ENCODE data around the gene SIK1.
"Not testable (repeated sequence)": the region's sequence is repeated elsewhere in the genome, so short reads cannot be mapped to it uniquely, and the experiment has no call there.

SIK1 gene

DNA sequence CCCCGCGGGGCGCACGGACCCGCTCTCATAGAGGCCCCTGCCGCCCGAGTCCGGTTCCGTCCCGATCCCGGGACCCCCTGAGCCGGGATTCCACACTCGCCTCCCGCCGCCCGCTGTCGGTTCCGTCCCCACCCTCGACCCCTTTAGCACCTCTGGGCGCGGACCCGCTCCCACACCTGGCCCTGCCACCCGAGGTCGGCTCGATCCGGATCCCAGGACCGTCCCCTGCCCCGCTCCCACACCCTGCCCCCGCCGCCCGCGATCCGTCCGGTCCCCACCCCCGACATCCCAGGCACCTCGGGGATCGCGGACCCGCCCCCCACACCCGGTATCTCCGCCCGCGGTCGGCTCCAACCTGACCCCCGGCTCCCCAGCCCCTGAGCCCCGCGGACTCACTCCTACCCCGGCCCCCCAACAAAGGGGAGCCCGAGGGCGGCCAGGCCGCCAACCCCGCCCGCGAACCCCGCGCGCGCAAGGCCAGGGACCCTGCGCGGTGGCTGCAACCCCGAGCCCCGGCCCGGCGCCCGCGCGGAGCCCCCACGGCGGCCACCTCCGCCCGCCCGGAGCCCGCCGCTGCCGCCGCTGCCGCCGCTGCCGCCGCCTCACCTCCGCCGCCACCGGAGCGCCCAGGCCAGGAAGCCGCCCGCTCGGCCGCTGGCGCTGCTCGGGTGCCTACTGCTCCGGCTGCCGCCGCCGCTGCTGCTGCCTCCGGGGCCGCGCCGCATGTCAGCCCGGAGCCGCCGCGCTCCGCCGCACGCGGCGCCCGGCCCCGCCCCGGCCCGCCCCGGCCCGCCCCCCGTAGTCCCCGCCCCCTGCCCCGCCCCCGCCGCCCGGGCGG, at the start of gene SIK1:
TSS of gene SIK1 (minus strand) at position 728 of the 838 bp plus-strand sequence. CDS start 953 bp downstream, outside the sequence.
- H3K4me1 ChIP-seq (ENCODE audit: control insufficient read depth, insufficient read depth, low read length); H3K9ac ChIP-seq (ENCODE audit: low read length); H3K27ac ChIP-seq (ENCODE audit: low read depth, low read length); H3K4me3 ChIP-seq (ENCODE audit: low read depth, low read length); H3K9me3 ChIP-seq (ENCODE audit: control insufficient read depth, insufficient read depth, low read depth, low read length); H3K27me3 ChIP-seq (ENCODE audit: control insufficient read depth, insufficient read depth, low read length); H3K36me3 ChIP-seq (ENCODE audit: control insufficient read depth, insufficient read depth, low read length): not testable (repeated sequence)

DNA sequence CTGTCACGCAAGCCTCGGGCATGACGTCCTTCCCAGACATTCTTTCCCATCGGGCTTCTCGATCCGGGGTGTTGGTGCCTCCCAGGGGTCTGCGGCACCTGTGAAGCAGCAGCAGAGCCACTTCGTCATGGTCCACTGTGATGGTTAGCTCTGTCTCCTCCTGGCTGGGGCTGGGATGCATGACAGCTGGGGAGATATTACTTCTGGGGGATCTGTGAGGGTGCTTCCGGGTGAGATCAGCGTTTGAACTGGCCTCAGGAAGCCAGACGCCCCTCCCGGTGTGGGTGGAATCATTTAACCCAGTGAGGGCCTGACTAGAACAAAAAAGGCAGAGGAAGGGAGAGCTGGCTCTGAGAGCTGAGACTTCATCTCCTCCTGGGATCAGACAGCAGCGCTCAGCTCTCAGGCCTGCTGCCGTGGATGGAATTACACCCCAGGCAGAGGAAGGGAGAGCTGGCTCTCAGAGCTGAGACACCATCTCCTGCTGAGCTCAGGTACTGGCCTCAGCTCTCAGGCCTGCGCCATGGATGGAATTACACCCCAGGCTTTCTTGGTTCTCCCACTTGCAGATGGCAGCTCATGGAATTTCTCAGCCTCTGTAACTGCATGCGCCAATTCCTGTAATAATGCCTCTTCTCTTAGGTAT, 44.8 kb upstream of the SIK1 start:
- H3K36me3 ChIP-seq (ENCODE audit: control insufficient read depth, insufficient read depth, low read length); H3K27me3 ChIP-seq (ENCODE audit: control insufficient read depth, insufficient read depth, low read length); H3K27ac ChIP-seq (ENCODE audit: low read depth, low read length); H3K9me3 ChIP-seq (ENCODE audit: control insufficient read depth, insufficient read depth, low read depth, low read length); H3K4me3 ChIP-seq (ENCODE audit: low read depth, low read length); H3K9ac ChIP-seq (ENCODE audit: low read length); H3K4me1 ChIP-seq (ENCODE audit: control insufficient read depth, insufficient read depth, low read length): not testable (repeated sequence)

DNA sequence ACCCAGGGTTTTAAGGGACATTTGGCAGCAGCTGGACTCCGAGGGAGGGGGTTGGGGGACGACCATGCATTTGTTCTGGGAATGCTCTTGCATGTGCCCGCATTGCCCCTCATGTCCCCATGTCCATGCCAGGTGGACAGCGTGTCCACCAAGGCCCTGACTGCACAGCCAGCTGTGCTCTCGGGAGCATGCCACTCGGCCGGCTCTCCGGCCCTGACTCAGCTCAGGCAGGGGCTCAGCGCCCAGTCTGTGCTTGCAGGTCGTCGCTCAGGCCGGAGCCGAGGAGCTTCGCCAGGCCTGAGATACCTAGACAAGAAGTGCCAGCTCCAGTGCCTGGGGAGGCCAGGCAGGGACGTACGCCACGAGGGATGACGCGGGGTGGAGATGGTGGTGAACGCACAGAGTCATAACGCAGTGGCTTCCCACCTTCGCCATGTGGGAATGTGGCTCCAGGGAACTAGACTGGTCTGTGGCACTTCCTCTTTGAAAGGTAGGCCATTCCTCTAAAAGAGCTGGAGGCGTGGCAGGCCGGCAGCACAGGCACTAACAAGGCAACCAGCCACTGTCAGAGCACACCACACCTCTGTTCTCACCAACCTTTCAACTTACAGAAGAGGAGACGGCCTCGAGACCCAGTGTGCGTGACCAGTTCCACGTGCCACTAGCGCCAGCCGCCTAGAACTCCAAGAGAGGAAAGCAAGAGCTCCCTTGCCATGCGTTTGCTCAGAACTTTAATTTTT, 43.0 kb upstream of the SIK1 start:
- H3K27me3 ChIP-seq (ENCODE audit: control insufficient read depth, insufficient read depth, low read length); H3K9me3 ChIP-seq (ENCODE audit: control insufficient read depth, insufficient read depth, low read depth, low read length); H3K27ac ChIP-seq (ENCODE audit: low read depth, low read length); H3K4me1 ChIP-seq (ENCODE audit: control insufficient read depth, insufficient read depth, low read length); H3K4me3 ChIP-seq (ENCODE audit: low read depth, low read length); H3K9ac ChIP-seq (ENCODE audit: low read length); H3K36me3 ChIP-seq (ENCODE audit: control insufficient read depth, insufficient read depth, low read length): not testable (repeated sequence)

DNA sequence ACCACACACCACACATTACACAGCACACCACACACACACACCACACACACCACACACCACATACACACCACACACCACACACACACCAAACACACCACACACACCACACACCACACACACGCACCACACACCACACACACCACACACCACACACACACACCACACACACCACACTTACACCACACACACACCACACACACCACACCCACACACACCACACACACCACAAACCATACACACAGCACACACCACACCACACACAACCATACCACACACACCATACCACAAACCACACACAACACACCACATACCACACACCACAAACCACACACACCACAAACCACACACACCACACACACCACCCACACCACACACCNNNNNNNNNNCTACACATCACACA, 40.9 kb upstream of the SIK1 start:
- Histone ChIP-seq H3K36me3 (ENCODE audit: control insufficient read depth, insufficient read depth, low read length) (no peaks in the 10 kb centered on the region), H3K4me1 (ENCODE audit: control insufficient read depth, insufficient read depth, low read length) (no peaks in the 10 kb centered on the region), H3K27me3 (ENCODE audit: control insufficient read depth, insufficient read depth, low read length) (no peaks in the 10 kb centered on the region), H3K27ac (ENCODE audit: low read depth, low read length) (no peak overlapping the region), H3K4me3 (ENCODE audit: low read depth, low read length) (no peak overlapping the region), H3K9me3 (ENCODE audit: control insufficient read depth, insufficient read depth, low read depth, low read length) (no peaks in the 10 kb centered on the region), H3K9ac (ENCODE audit: low read length) (no peak overlapping the region)

DNA sequence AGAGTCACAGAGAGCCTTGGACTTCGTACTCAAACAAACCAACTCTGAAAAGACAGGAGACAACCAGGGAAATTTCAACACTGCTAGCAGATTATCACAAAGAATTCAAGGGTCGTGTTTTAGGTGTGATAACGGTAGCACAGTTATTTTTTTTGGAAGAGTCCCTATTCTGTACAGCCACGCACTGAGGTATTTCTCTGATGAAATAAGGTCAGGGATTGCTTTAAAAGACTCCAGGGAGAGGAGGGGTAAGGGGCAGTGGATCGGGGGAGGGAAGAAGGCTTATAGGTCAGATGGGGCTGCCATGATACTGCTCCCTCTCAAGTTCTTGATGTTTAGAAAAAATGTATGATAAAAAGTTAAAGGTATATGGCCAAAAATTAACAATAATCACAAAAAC, 38.2 kb upstream of the SIK1 start:
- not testable (repeated sequence) for H3K27ac ChIP-seq (ENCODE audit: low read depth, low read length)

DNA sequence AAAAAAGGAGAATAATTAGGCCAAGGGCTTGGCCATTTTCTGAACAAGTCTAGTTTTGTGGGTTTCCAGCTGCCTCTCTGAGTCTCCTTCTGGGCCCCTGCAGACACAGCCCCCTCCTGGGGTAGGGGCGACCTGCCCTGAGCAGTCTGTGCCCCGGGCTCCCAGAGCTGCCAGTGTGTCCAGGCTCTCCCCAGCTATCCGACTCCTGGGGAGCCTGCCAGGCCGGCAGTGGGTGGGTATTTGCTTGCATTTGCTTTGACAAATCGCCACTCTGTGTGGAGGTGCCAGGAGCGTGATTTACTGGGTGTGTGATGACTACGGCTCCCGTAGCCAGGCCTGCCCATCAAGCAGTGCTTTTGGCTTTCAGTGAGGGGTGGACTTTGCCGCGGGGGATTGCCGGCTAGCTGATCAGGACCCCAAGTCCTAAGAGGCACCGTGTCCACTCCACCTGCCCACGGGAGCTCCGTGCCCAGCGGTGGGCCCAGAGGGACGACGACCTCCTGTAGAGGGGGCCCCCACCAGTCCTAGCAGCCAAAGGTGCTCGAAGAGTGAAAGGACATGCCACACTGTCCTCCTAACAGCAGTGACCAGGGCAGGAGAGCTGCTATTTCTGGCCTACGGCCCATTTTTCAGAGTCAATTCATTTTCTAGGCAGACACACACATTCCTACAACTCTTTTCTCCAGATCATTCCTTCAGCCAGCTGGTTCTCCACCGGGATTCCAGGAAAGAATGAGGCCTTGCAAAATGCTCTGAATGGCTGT, 36.7 kb upstream of the SIK1 start:
- not testable (repeated sequence) for H3K9me3 ChIP-seq (ENCODE audit: control insufficient read depth, insufficient read depth, low read depth, low read length); H3K4me3 ChIP-seq (ENCODE audit: low read depth, low read length); H3K9ac ChIP-seq (ENCODE audit: low read length); H3K4me1 ChIP-seq (ENCODE audit: control insufficient read depth, insufficient read depth, low read length); H3K27ac ChIP-seq (ENCODE audit: low read depth, low read length); H3K36me3 ChIP-seq (ENCODE audit: control insufficient read depth, insufficient read depth, low read length); H3K27me3 ChIP-seq (ENCODE audit: control insufficient read depth, insufficient read depth, low read length)

More for the DNA sequence above, 38.2 kb upstream of the SIK1 start:
- not testable (repeated sequence) for H3K4me3 ChIP-seq (ENCODE audit: low read depth, low read length); H3K27me3 ChIP-seq (ENCODE audit: control insufficient read depth, insufficient read depth, low read length); H3K4me1 ChIP-seq (ENCODE audit: control insufficient read depth, insufficient read depth, low read length); H3K36me3 ChIP-seq (ENCODE audit: control insufficient read depth, insufficient read depth, low read length); H3K9ac ChIP-seq (ENCODE audit: low read length); H3K9me3 ChIP-seq (ENCODE audit: control insufficient read depth, insufficient read depth, low read depth, low read length)

DNA sequence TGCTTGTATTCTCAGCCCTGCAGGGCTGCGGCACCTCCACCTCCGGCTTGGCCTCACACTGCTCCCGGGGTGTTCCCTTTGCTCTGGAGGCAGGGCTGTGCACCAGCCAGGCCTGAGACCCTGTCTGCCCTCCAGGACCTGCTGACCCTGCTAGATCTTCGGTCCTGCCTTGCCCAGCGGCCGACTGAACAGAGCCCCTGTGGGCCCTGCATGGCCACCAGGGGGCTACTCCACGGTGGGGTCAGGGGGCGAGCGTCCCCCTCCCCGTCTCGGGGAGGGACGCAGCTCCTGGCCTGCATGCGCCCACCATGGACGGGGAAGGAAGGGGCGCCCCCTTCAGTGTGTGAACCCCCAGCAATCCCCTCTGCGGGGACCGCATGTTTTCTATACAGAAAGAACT, 36.0 kb upstream of the SIK1 start:
- not testable (repeated sequence) for H3K36me3 ChIP-seq (ENCODE audit: control insufficient read depth, insufficient read depth, low read length); H3K9me3 ChIP-seq (ENCODE audit: control insufficient read depth, insufficient read depth, low read depth, low read length); H3K9ac ChIP-seq (ENCODE audit: low read length); H3K27me3 ChIP-seq (ENCODE audit: control insufficient read depth, insufficient read depth, low read length); H3K27ac ChIP-seq (ENCODE audit: low read depth, low read length); H3K4me3 ChIP-seq (ENCODE audit: low read depth, low read length); H3K4me1 ChIP-seq (ENCODE audit: control insufficient read depth, insufficient read depth, low read length)

DNA sequence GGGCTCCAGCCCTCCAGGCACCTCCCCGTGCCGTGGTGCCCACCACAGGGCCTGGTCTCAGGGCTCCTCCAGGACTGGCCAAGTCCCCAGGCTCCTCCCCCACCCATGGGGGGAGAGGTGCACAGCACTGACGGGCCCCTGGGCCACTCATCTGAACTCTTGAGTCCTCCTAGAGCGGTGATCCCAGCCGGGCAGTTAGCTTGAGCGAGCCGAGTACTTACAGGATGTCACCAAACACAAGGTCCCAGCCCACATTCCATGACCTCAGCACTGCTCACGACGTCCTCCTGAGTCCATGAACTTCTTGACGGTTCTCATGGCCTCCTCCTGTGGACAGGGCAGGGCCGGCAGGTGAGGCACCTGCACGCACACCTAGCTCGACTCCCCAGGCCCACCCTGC, 33.5 kb upstream of the SIK1 start:
- not testable (repeated sequence) for H3K27ac ChIP-seq (ENCODE audit: low read depth, low read length); H3K4me3 ChIP-seq (ENCODE audit: low read depth, low read length); H3K9ac ChIP-seq (ENCODE audit: low read length); H3K9me3 ChIP-seq (ENCODE audit: control insufficient read depth, insufficient read depth, low read depth, low read length); H3K27me3 ChIP-seq (ENCODE audit: control insufficient read depth, insufficient read depth, low read length); H3K36me3 ChIP-seq (ENCODE audit: control insufficient read depth, insufficient read depth, low read length); H3K4me1 ChIP-seq (ENCODE audit: control insufficient read depth, insufficient read depth, low read length)

DNA sequence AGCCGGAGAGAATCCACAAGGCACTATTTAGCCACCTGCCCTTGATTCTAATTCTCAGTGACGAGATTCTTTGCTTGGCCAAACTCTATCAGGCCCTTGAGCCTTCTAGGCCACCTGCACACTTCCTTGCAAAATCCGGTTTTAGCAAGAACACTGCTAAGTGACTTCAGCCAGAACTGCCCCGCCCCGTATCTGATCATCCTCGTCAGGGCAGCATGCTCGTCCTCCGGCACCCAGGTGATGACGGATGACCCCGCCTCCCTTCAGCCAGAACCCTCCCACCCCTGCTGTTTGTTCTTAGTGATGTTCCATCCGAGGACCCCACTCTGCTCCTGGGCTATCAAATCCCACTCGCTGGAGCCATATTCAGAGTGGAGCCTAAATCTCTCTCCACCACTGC, 32.1 kb upstream of the SIK1 start:
- H3K4me1 ChIP-seq (ENCODE audit: control insufficient read depth, insufficient read depth, low read length); H3K36me3 ChIP-seq (ENCODE audit: control insufficient read depth, insufficient read depth, low read length); H3K9me3 ChIP-seq (ENCODE audit: control insufficient read depth, insufficient read depth, low read depth, low read length); H3K27me3 ChIP-seq (ENCODE audit: control insufficient read depth, insufficient read depth, low read length); H3K4me3 ChIP-seq (ENCODE audit: low read depth, low read length); H3K27ac ChIP-seq (ENCODE audit: low read depth, low read length); H3K9ac ChIP-seq (ENCODE audit: low read length): not testable (repeated sequence)

DNA sequence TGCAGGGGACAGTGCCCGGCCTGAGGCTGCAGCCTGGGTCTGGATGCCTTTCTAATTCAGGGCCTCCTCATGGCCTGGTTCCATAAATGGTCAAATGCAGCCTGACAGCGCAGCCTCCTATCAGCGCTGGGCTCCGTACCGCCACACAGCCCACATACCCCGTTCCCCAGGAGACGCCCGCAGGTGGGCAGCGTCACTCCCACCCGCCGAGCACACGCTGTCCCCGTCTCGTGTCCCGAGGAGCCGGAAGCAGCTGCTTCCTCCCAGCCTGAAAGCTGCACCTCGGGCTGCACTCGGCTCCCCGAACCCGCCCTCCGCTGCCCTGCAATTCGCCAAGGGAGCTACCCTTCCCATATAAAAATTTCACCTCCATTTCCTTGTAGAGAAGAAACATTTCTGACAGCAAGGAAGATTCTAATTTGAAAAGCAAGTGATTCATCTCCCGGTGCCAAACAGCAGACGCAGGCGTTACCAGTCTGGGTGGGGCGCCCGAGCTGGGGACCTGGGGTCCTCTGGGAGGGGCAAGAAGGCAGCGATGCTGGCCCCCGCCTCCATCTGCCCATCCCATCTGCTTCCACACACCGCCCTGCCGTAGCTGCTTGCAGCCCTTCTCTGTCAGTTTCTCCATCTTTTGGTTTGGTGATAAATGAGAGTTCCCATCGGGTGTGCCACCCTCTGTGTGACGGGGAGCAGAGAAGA, 29.8 kb upstream of the SIK1 start:
- H3K4me3 ChIP-seq (ENCODE audit: low read depth, low read length); H3K9ac ChIP-seq (ENCODE audit: low read length); H3K27ac ChIP-seq (ENCODE audit: low read depth, low read length); H3K9me3 ChIP-seq (ENCODE audit: control insufficient read depth, insufficient read depth, low read depth, low read length); H3K36me3 ChIP-seq (ENCODE audit: control insufficient read depth, insufficient read depth, low read length); H3K4me1 ChIP-seq (ENCODE audit: control insufficient read depth, insufficient read depth, low read length); H3K27me3 ChIP-seq (ENCODE audit: control insufficient read depth, insufficient read depth, low read length): not testable (repeated sequence)
